Endothelial cell of umbilical vein (primary cell): Measurements from ENCODE around the gene GSTA5. TPM values are rescaled to one million over a fixed set of nuclear protein-coding genes. Genes with fewer than 3 reads are reported as not detected.
"Not testable (repeated sequence)": the region's sequence is repeated elsewhere in the genome, so short reads cannot be mapped to it uniquely, and the experiment has no call there.

ENCODE experiments used
- BruUV-seq: library from RNA; stranded (reverse); fragments of 400-500 nt; replicated peaks from 2 replicates; lab custom pipeline; 2021; lab: Mats Ljungman, UMichigan
- CTCF ChIA-PET: fragments of 300-600, 350-600 bp; sonication (Branson Sonifier 250); formaldehyde crosslinking; loops from one replicate; lab custom pipeline; 2021; ENCODE audit warnings: antibody characterized with exemption, inconsistent platforms; lab: Charles Lee
- POLR2A ChIA-PET: fragments of 300-600, 350-600 bp; sonication (Branson Sonifier 250); formaldehyde crosslinking; loops from one replicate; lab custom pipeline; 2021; ENCODE audit warnings: antibody characterized with exemption, inconsistent platforms; lab: Charles Lee
- DNase-seq: peaks from one replicate; pipeline ENCODE4 v3.0.0-alpha.2; 2011; ENCODE audit warnings: low read depth, low spot score
- FAIRE-seq: peaks from 2 replicates; lab custom pipeline; 2011; peaks lifted over from hg19 to GRCh38; lab: Jason Lieb, UNC
- H2AFZ ChIP-seq: 2 replicates; pipeline ENCODE4 v1.6.0; 2012; ENCODE audit warnings: low read depth, low read length, control low read depth, inconsistent platforms
- H3K27ac ChIP-seq: 2 replicates; pipeline ENCODE4 v1.5.1; 2011; ENCODE audit warnings: low read depth, mild to moderate bottlenecking, control low read depth, low read length, moderate library complexity; ENCODE audit not compliant: insufficient read depth
- H3K27me3 ChIP-seq, 2 experiments: 2 replicates each; pipeline versions ENCODE4 v1.6.0 to v1.6.1; 2011; ENCODE audit warnings: low read length in 2 of 2, mixed read lengths in 1 of 2; ENCODE audit not compliant: control insufficient read depth in 2 of 2, insufficient read depth in 2 of 2
- H3K36me3 ChIP-seq, 2 experiments: 2 replicates in 1 of 2; 3 replicates in 1 of 2; pipeline ENCODE4 v1.5.1; 2011; ENCODE audit warnings: low read length in 2 of 2, mild to moderate bottlenecking in 1 of 2, moderate library complexity in 1 of 2; ENCODE audit not compliant: control insufficient read depth in 2 of 2, insufficient read depth in 2 of 2; ENCODE audit errors: extremely low read depth in 1 of 2
- H3K4me1 ChIP-seq: 3 replicates; pipeline ENCODE4 v1.5.1; 2011; ENCODE audit warnings: mild to moderate bottlenecking, low read length; ENCODE audit not compliant: control insufficient read depth, insufficient read depth; ENCODE audit errors: extremely low read depth
- H3K4me2 ChIP-seq: 2 replicates; pipeline ENCODE4 v1.6.1; 2011; ENCODE audit warnings: low read length, control low read depth, mixed read lengths; ENCODE audit not compliant: insufficient read depth
- H3K4me3 ChIP-seq, 3 experiments: fragments of 200-600 bp in 1 of 3; sonication (generic), shearing (Covaris generic) in 1 of 3; replicated peaks in 1 of 3; 2 replicates each; pipeline ENCODE4 v1.5.1; 2011 to 2016; ENCODE audit warnings: control low read depth in 3 of 3, low read length in 3 of 3, mild to moderate bottlenecking in 2 of 3, inconsistent platforms in 1 of 3, low read depth in 1 of 3, moderate library complexity in 1 of 3; ENCODE audit not compliant: insufficient read depth in 1 of 3
- H3K79me2 ChIP-seq: 2 replicates; pipeline ENCODE4 v1.6.0; 2012; ENCODE audit warnings: low read length, inconsistent platforms; ENCODE audit not compliant: control insufficient read depth, insufficient read depth
- H3K9ac ChIP-seq: replicated peaks from 2 replicates; pipeline ENCODE3; 2011; ENCODE audit warnings: low read length, control low read depth; ENCODE audit not compliant: insufficient read depth; ENCODE audit errors: extremely low read depth
- H3K9me1 ChIP-seq: replicated peaks from 3 replicates; pipeline ENCODE4 v1.6.0; 2011; ENCODE audit warnings: mild to moderate bottlenecking, low read length; ENCODE audit not compliant: control insufficient read depth, insufficient read depth; ENCODE audit errors: extremely low read depth
- H3K9me3 ChIP-seq: replicated peaks from 2 replicates; pipeline ENCODE4 v1.5.1; 2012; ENCODE audit warnings: low read length, inconsistent platforms; ENCODE audit not compliant: control insufficient read depth, insufficient read depth
- H4K20me1 ChIP-seq: replicated peaks from 2 replicates; pipeline ENCODE3; 2011; ENCODE audit warnings: mild to moderate bottlenecking, low read length; ENCODE audit not compliant: control insufficient read depth, insufficient read depth; ENCODE audit errors: extremely low read depth
- EZH2 ChIP-seq: IDR thresholded peaks from 2 replicates; pipeline ENCODE4 v1.6.1; 2012; ENCODE audit warnings: borderline replicate concordance, low read depth, mild to moderate bottlenecking, moderate library complexity, low read length, inconsistent platforms; ENCODE audit not compliant: severe bottlenecking
- FOS ChIP-seq: IDR thresholded peaks from 2 replicates; pipeline ENCODE4 v1.6.1; 2011; ENCODE audit warnings: mild to moderate bottlenecking, low read length, moderate library complexity, borderline replicate concordance; ENCODE audit not compliant: insufficient read depth
- GATA2 ChIP-seq: IDR thresholded peaks from 2 replicates; pipeline ENCODE4 v1.7.0; 2011; ENCODE audit warnings: low read depth, mild to moderate bottlenecking, moderate library complexity, mixed read lengths, low read length; ENCODE audit not compliant: insufficient read length, insufficient read depth
- JUN ChIP-seq: IDR thresholded peaks from 2 replicates; pipeline ENCODE4 v1.6.1; 2011; ENCODE audit warnings: borderline replicate concordance, low read depth; ENCODE audit not compliant: insufficient read length, insufficient read depth
- POLR2A ChIP-seq: IDR thresholded peaks from 2 replicates; pipeline ENCODE4 v1.6.1; 2012; ENCODE audit warnings: low read depth, mild to moderate bottlenecking, control low read depth, low read length
- POLR2AphosphoS5 ChIP-seq: IDR thresholded peaks from 2 replicates; pipeline ENCODE4 v1.6.1; 2012; ENCODE audit warnings: low read depth, mild to moderate bottlenecking, control low read depth, low read length, moderate library complexity; ENCODE audit not compliant: insufficient read depth
- dilution Hi-C: fragments of 300-500 bp; cut with MboI; formaldehyde crosslinking; loops from one replicate; pipeline ENCODE4 v1.15.0; 2019; ENCODE audit warnings: low sequenced_read_pairs; ENCODE audit not compliant: extremely low pct_ligation_motif_present
- intact Hi-C: fragments of 100-400 bp; cut with micrococcal nuclease; formaldehyde crosslinking; loops from one replicate; pipeline ENCODE4 v1.10.0; 2022
- polyA plus RNA-seq, 4 experiments: library from polyadenylated mRNA; depleted of rRNA in 3 of 4; stranded (reverse) in 3 of 4; unstranded in 1 of 4; fragments of >200 nt; gene quantifications; 2 replicates each; pipeline versions ENCODE4 v1.2.1 to v1.2.3, GENCODE V29; 2011 to 2012; ENCODE audit warnings: missing spikeins in 1 of 4
- total RNA-seq: library from RNA; stranded (reverse); gene quantifications from 2 replicates; pipeline ENCODE4 v1.2.3, GENCODE V29; 2021
- TF ChIP-seq, protein P1 (sequence below): IDR thresholded peaks from 2 replicates; pipeline ENCODE4 v1.6.1; 2011; ENCODE audit not compliant: insufficient read depth, insufficient read length
- TF ChIP-seq, protein P2 (sequence below), 2 donors: IDR thresholded peaks; 1 replicate in 1 of 2; 2 replicates in 1 of 2; pipeline ENCODE4 v1.5.1; 2011; ENCODE audit warnings: low read length in 2 of 2, mild to moderate bottlenecking in 2 of 2, moderate library complexity in 2 of 2, control low read depth in 1 of 2, inconsistent platforms in 1 of 2, low read depth in 1 of 2; ENCODE audit not compliant: insufficient read depth in 1 of 2; ENCODE audit errors: extremely low read depth in 1 of 2

The GSTA5 gene
- total and polyA plus RNA-seq, 2 donors (not counting 3 experiments of a cell fraction or from before 2014, with no cell fraction given): not detected

DNA sequence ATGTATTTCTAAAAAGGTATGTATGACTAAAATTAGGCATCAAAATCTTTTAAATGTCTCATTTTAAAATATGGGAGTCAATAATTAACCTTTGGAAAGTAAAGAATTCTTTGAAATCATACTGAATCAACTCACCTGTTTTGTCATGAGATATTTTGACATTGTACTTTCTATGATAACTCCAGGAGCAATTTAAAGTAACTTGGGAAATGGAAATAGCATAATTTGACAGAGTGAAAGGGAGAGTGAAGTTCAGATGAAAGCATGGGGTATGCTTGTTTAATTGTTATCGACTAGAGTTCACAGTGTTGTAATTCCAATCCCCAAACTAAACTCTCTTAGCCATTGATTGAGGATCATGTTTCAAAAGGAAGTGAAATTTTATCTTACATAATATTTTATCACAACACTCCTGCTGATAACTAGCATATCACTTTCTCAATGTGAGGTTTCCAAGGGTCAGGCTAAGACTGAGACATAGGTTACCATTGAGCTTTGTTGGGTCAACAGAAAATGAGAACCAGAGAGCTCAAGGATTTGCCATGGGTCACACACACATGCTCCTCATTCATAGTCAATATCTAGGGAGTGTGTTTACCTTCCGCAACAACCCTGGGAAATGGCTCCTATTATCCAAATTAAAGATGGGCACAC is 39.3 kb downstream of the GSTA5 start:
- FAIRE-seq (no peak), DNase-seq (no peak)
- Histone ChIP-seq H2AFZ (no peak overlapping the region), H3K9ac (no peak overlapping the region), H3K4me2 (no peak overlapping the region), H3K4me1 (no peaks in the 10 kb centered on the region), H3K79me2 (no peaks in the 10 kb centered on the region), H3K4me3 (no peak overlapping the region), H3K27me3 (no peaks in the 10 kb centered on the region), H3K9me1 (no peaks in the 10 kb centered on the region), H3K36me3 (no peaks in the 10 kb centered on the region), H3K9me3 (no peaks in the 10 kb centered on the region), H3K27ac (no peak overlapping the region), H4K20me1 (no peaks in the 10 kb centered on the region)
- ChIA-PET CTCF (no interaction called here), POLR2A (no interaction called here)
- no TSS peak for BruUV-seq
- TF ChIP-seq GATA2: no peak
- TF ChIP-seq FOS: no peak
- no peak for TF ChIP-seq POLR2AphosphoS5
- TF ChIP-seq JUN: no peak
- no peak for TF ChIP-seq POLR2A
- no peak for TF ChIP-seq EZH2
- TF ChIP-seq, protein P1, sequence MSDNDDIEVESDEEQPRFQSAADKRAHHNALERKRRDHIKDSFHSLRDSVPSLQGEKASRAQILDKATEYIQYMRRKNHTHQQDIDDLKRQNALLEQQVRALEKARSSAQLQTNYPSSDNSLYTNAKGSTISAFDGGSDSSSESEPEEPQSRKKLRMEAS: no peak
- TF ChIP-seq, protein P2, sequence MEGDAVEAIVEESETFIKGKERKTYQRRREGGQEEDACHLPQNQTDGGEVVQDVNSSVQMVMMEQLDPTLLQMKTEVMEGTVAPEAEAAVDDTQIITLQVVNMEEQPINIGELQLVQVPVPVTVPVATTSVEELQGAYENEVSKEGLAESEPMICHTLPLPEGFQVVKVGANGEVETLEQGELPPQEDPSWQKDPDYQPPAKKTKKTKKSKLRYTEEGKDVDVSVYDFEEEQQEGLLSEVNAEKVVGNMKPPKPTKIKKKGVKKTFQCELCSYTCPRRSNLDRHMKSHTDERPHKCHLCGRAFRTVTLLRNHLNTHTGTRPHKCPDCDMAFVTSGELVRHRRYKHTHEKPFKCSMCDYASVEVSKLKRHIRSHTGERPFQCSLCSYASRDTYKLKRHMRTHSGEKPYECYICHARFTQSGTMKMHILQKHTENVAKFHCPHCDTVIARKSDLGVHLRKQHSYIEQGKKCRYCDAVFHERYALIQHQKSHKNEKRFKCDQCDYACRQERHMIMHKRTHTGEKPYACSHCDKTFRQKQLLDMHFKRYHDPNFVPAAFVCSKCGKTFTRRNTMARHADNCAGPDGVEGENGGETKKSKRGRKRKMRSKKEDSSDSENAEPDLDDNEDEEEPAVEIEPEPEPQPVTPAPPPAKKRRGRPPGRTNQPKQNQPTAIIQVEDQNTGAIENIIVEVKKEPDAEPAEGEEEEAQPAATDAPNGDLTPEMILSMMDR (IDR thresholded peaks at IDR 0.05; ENCODE audit: extremely low read depth in 1 of 2, insufficient read depth in 1 of 2, low read depth in 1 of 2, low read length in 2 of 2): no peak
- intact Hi-C loops (no loop called here), dilution Hi-C loops (no loop called here)

DNA sequence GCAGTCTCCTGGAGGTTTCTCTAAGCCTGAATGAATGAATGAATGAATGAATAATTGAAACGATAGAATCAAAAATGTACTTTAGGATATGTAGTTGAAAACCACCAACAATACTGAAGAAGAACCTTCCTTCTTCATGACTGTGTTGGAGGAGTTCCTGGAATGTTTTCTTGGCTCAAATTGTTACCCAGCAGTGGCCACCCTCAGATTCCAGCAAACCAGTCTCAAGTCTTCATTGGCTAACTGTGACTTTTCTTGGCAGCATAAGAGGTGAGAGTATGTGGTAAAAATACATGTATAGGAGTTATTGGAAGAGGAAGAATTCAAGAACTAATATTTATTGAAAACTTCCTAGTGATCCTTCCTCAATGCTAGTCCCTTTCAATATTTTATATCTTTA is 41.3 kb downstream of the GSTA5 start:
- H3K9ac ChIP-seq, H2AFZ ChIP-seq, H3K79me2 ChIP-seq, CTCF ChIA-PET, BruUV-seq, H3K4me1 ChIP-seq, dilution Hi-C loops, FAIRE-seq, H3K9me3 ChIP-seq, H3K36me3 ChIP-seq, DNase-seq, H3K27me3 ChIP-seq, H3K4me3 ChIP-seq, intact Hi-C loops, H4K20me1 ChIP-seq, H3K27ac ChIP-seq, POLR2A ChIA-PET, H3K9me1 ChIP-seq, H3K4me2 ChIP-seq: not testable (repeated sequence)

DNA sequence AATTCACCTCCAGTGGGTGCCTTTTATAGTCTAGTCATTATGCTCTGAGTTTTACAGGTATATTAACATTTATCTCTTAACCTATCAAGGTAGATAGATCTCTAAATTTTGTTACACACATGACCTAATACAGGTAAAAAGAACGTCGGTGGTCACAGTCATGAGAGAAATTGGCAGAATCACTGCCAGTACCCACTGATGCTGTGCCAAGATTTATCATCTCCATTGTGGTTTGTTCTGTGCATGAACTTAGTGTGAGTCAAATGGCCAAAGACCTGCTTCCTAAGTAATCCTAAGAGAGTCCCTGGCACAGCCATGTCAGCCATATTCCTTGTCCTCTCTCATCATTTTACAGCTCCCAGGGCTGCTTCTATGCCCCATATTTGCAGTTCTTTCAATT is 46.2 kb downstream of the GSTA5 start:
- H3K79me2 ChIP-seq, intact Hi-C loops, H3K9me1 ChIP-seq, H3K4me3 ChIP-seq, H4K20me1 ChIP-seq, CTCF ChIA-PET, H3K4me2 ChIP-seq, H3K27ac ChIP-seq, DNase-seq, H3K4me1 ChIP-seq, H3K27me3 ChIP-seq, dilution Hi-C loops, BruUV-seq, H3K36me3 ChIP-seq, POLR2A ChIA-PET, FAIRE-seq, H3K9me3 ChIP-seq, H3K9ac ChIP-seq, H2AFZ ChIP-seq: not testable (repeated sequence)
